Liver (tissue), 3 donors: ENCODE results near the gene CALML3.

Source experiments
- FOXA2 ChIP-seq: IDR thresholded peaks from 2 replicates; pipeline ENCODE4 v1.6.1; 2016; ENCODE audit warnings: antibody characterized with exemption
- GABPA ChIP-seq, 2 donors: IDR thresholded peaks in 1 of 2; conservative IDR thresholded peaks in 1 of 2; 2 replicates each; pipeline ENCODE4 v1.6.1; 2016; ENCODE audit warnings: antibody characterized with exemption in 2 of 2, mild to moderate bottlenecking in 1 of 2, moderate library complexity in 1 of 2
- HNF4A ChIP-seq, 2 donors: conservative IDR thresholded peaks; 2 replicates each; pipeline ENCODE4 v1.6.1; 2016; ENCODE audit warnings: antibody characterized with exemption in 2 of 2, mild to moderate bottlenecking in 2 of 2
- TAF1 ChIP-seq: conservative IDR thresholded peaks from 2 replicates; pipeline ENCODE4 v1.6.1; 2016; ENCODE audit warnings: antibody characterized with exemption, mild to moderate bottlenecking
- TF ChIP-seq, protein P1 (sequence below): fragments of 150-350 bp; IDR thresholded peaks from 2 replicates; pipeline ENCODE4 v1.5.1; 2017; ENCODE audit warnings: improper control_type of control experiment, low read depth, low read length; ENCODE audit not compliant: missing input control
- donor health status: healthy.
- donor health status: healthy.

DNA sequence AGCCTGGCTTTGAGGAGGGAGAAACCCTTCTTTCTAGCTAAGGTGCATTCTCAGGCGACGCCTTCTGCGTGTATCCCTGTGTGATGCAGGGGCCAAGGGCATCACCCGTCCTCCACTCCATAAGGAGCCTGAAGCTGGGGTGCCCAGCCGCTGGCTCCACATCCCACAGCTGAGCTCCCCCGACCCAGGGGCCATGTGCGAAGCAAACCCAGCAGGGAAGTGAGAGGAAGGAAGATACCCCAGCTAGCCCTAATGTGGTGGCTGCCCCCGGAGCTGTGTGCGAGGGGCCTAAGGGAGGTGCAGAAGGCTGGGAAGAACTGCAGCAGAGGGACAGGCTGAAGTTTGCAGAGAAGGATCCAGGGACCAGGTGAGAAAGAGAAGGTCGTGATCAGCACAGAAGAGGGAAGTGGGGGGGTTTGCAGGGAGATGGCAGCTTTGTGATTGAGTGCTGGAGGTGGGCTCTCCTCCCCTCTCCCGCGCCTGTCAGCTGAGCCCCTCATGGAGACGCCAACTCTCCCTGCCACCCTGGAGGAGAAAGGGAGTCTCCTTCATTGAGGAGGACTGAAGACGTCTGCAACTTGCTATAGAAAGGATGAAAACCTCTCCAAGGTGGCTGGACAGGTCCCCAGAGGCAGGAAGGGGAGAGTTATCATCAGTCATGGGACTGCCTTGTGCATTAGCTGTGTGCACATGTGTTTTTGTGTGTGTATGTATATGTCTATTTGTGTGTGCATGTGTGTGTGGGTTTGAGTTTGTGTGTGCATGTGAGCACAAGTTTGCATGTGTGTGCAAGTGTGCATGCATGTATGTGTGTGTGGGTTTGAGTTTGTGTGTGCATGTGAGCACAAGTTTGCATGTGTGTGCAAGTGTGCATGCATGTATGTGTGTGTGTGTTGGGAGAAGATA lies 21.9 kb upstream of the CALML3 start:
- TF ChIP-seq TAF1 (no peak), GABPA (IDR thresholded peaks at IDR 0.05 in 1 of 2, conservative IDR thresholded peaks at IDR 0.05 in 1 of 2) (no peak), FOXA2 (no peak), HNF4A (conservative IDR thresholded peaks at IDR 0.05) (no peak)
- TF ChIP-seq, protein P1, sequence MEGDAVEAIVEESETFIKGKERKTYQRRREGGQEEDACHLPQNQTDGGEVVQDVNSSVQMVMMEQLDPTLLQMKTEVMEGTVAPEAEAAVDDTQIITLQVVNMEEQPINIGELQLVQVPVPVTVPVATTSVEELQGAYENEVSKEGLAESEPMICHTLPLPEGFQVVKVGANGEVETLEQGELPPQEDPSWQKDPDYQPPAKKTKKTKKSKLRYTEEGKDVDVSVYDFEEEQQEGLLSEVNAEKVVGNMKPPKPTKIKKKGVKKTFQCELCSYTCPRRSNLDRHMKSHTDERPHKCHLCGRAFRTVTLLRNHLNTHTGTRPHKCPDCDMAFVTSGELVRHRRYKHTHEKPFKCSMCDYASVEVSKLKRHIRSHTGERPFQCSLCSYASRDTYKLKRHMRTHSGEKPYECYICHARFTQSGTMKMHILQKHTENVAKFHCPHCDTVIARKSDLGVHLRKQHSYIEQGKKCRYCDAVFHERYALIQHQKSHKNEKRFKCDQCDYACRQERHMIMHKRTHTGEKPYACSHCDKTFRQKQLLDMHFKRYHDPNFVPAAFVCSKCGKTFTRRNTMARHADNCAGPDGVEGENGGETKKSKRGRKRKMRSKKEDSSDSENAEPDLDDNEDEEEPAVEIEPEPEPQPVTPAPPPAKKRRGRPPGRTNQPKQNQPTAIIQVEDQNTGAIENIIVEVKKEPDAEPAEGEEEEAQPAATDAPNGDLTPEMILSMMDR: no peak
